Measurements from ENCODE around the gene CNTNAP2.

Gene CNTNAP2

GRCh38 chr7:147636553-147636952 lies 1520.0 kb downstream of the CNTNAP2 start:
- DNase-seq (ENCODE audit: low read depth in 2 of 2), result no peak

GRCh38 chr7:147638566-147638965 lies 1522.0 kb downstream of the CNTNAP2 start:
- DNase-seq (ENCODE audit: low read depth in 2 of 2), result no peak

GRCh38 chr7:147639037-147639436 lies 1522.4 kb downstream of the CNTNAP2 start:
- DNase-seq (ENCODE audit: low read depth in 2 of 2), result no peak

GRCh38 chr7:147639751-147640150 lies 1523.2 kb downstream of the CNTNAP2 start:
- DNase-seq (ENCODE audit: low read depth in 2 of 2), result no peak

- DNase-seq (ENCODE audit: low read depth in 2 of 2), result no peak
Measured at GRCh38 chr7:147640821-147641220, 1524.2 kb downstream of the CNTNAP2 start.

DNA sequence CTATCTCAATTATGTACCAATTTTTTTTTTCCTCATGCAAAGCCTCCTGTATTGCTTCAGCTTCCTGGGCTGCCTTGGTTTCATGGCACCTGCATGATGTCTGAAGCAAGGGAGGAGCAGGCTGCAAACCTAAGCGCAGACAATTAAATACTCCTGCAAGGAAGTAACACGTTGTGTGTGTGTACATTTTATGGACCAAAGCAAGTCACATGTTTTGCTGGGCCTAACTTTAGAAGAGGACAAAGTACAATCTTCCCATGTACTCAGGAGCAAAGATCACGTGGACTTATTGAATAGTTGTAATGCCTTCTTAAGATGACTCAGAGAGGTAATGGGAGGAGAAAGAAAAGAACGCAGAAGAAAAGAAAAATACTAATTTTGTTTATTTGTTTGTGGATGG lies 1530.0 kb downstream of the CNTNAP2 start:
- DNase-seq (ENCODE audit: low read depth in 2 of 2), result no peak

GRCh38 chr7:147650991-147651390 lies 1534.4 kb downstream of the CNTNAP2 start:
- no peak for DNase-seq (ENCODE audit: low read depth in 2 of 2)

DNA sequence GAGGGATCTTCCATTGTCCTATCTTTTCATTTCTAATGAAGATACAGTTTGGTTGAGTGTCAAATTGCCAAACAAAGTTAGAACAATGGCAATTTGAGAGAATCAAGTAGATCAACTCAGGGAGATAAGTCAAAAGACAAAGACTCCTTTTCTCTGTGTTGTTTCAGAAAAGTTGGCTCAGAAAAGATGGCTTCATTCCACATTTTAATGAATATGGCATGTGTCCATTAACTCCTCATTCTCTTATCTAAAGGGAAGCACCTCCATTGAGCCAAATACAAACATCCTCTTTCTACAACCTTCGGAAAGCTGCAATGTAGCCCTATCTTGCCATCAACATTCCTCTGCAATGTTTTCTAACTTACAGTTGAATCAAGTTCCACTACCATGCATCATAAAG lies 1535.0 kb downstream of the CNTNAP2 start:
- DNase-seq (ENCODE audit: low read depth in 2 of 2), result no peak

DNA sequence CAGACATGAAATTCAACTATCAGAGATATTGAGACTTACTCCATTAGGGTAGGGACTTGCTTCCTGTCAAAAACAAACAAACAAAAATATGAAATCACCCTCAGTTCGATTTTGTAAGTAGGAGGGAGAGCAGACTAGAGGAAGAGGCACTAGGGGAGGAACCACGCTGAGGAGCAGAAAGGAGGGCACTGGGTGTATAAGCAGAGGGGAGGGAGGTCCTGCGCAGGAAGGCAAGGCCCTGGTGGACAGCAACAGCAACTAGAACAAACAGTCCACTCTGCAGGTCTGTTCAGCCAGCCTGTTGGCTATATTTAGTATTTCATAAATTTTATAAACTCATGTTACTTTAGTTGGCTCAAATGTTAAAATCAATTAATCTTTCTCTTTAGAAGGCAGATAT lies 1536.9 kb downstream of the CNTNAP2 start:
- DNase-seq (ENCODE audit: low read depth in 2 of 2), result no peak

DNA sequence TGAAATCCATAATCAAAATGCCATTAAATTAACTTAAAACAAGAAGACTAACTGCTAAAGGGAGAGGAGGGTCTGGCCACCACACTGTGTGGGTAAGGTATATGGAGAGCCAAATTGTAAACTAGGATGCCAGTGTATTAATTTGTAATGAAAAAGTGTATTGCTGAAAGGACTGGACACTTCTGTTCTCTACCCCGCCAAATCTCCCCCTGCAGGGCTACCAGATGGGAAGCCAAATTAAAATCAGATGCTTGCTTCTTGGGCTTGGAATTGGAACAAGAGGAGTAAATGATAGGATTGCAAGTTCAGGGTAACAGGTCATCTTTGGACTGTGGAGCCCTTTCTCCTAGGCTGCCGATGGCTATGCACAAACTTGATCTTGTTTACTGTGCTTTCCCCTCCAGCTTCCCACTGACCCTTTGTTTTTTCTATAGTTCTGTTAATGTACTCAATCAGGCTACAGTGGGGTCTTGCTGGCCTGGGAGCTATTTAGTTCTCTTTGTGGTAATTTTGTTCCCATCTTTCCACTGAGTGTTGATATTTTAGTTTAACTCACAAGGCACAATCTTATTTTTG lies 1541.9 kb downstream of the CNTNAP2 start:
- DNase-seq (ENCODE audit: low read depth in 2 of 2), result no peak

DNA sequence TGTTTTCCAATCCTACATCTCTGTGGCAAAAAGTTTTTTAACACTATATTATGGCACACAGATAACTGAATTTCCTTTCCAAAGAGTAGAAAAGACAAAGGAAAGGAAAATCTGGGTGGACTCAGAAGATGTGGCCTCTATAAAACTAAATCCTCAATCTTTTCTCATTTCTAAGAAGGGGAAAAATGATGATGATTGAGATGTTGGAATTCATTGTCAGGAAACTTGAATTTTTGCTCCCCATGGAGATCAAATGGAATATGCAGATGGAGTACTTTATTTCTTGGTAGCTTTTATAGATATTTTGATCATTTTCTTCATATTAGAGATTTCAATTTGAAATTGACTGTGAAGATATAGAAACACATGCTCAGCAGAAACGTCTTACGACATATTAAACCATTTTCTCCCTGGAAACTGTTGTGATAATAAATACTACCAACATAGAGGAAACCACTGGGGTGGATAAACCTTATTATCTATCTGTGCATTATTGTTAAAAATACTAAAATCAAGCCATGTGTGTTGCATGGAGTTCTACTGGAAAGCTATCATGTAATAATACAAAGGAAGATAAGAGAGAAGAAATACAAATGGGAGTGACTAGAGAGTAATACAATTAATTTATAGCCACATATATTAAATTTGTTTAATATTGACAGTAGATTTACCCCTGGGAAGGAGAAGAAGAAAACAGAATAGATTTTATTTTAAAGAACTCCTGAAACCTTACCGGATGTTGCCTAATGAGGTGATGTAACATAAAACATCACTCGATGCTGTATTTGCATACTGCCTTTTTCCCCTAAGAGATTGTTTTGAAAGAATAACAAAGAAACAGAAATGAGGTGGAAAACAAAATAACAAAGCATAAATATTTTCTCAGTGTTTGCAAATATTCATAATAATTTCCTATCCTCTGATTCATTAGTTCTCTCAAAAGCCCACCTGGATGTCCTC lies 1542.7 kb downstream of the CNTNAP2 start:
- no peak for DNase-seq (ENCODE audit: low read depth in 2 of 2)

DNA sequence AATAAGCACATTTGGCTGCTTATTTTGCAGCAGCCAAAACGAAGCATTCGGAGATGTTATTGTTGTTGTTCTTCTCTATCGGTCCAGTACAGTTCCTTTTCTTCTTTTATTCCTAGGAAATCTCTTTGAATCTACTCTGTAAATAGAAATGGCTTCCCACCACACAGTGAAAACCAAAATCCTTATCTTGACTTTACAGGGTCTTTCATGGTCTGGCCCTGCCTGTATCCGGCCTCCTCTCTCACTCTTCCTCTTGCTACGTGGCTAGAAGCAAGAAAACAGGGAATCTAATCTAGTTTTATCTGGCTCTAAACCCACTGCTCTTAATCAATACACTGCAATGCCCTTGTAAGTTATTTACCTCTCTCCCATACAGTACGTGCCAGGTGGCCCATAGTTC lies 1547.9 kb downstream of the CNTNAP2 start:
- no peak for DNase-seq (ENCODE audit: low read depth in 2 of 2)

DNA sequence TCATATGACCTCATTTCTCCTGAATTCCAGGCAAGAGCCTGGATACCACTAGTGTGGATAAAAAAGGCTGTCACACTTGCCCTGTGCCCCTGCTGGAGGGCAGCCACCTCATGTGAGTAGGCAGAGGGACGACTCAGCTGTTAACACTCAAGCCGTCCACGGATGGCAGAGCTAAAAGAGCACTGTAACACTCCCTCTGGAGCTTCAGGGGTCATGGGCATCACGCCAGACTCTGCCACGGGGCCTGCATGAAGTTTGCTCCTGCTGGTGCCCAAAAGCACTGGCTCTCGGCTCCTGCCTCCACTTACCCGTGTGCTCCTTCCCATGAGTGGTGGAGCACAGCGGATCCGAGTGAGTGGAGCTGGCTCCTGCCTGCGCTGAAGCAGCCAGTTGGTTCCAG lies 1554.2 kb downstream of the CNTNAP2 start:
- DNase-seq (ENCODE audit: low read depth in 2 of 2), result no peak

DNA sequence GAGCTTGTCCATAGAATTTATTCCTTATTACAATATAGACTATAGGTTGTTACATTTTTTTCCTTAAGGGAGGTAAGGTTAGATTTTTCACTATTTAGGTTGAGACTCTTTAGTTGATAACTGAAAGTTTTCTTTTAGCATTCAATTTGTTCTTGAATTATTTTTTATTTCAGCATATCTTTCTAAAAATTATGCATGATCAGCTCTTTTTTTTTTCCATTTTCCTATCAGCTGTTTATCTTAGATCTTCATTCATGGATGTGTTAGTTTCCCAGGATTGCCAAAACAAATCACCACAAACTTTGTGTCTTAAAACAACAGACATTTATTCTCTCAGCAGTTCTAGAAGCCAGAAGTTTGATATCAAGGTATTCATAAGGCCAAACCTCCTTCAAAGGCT lies 1558.1 kb downstream of the CNTNAP2 start:
- DNase-seq (ENCODE audit: low read depth in 2 of 2), result no peak

DNA sequence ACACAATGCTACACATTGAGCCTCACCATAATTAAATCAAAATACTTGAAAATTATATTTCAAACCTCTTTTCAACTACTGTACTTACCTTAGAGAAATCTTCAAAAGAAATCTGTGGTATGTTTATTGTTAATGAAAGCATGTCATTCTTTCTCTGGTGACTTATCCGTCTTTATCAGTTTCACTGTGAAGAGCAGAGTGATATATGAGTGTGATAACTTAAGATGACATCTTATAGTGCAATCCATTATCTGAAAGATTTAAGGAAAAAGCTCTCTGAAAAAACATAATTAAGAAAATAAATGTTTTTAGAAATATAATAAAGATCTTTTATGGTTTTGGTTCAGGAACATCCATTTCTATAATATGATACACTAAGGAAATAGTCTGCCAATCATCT lies 1562.3 kb downstream of the CNTNAP2 start:
- no peak for DNase-seq (ENCODE audit: low read depth in 2 of 2)

- no peak for DNase-seq (ENCODE audit: low read depth in 2 of 2)
Measured at GRCh38 chr7:147681530-147681929, 1564.9 kb downstream of the CNTNAP2 start.

- DNase-seq (ENCODE audit: low read depth in 2 of 2), result no peak
Measured at GRCh38 chr7:147700702-147701101, 1584.1 kb downstream of the CNTNAP2 start.

DNA sequence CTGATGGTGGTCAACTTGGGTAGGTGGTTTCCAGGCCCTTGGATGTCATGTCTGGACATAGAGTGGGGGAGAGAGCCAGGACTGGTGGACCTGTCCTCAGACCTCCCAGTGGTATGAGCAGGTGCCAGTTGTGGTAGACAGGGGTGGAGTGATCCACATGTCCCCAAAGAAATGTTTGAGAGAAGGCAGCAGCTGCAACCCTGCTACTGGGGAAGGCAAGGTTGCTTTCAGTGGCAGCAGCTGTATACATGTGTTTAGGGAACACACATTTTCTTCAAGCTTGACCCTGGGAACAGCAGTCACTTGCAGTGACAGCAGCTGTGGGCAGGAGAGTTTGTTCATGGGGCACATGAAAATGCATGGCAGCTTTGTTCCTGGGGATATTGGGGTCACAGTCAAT lies 1591.3 kb downstream of the CNTNAP2 start:
- no peak for DNase-seq (ENCODE audit: low read depth in 2 of 2)

- no peak for DNase-seq (ENCODE audit: low read depth in 2 of 2)
Measured at GRCh38 chr7:147708871-147709270, 1592.3 kb downstream of the CNTNAP2 start.

- DNase-seq (ENCODE audit: low read depth in 2 of 2), result no peak
Measured at GRCh38 chr7:147711447-147711846, 1594.8 kb downstream of the CNTNAP2 start.

- DNase-seq (ENCODE audit: low read depth in 2 of 2), result no peak
Measured at GRCh38 chr7:147721962-147722830, 1605.6 kb downstream of the CNTNAP2 start.

- DNase-seq (ENCODE audit: low read depth in 2 of 2), result no peak
Measured at GRCh38 chr7:147723536-147723935, 1606.9 kb downstream of the CNTNAP2 start.

Measured in activated CD4-positive, alpha-beta T cell treated with anti-CD3 and anti-CD28 coated beads for 24 hours (primary cell).